HL-60 (cell line): ENCODE data around the gene KNSTRN.
A peak's percentile ranks its signal among the peaks of the same experiment; 100 is the strongest.

Experiments used
- CTCF ChIP-seq: IDR thresholded peaks from one replicate; pipeline ENCODE4 v1.5.1; 2011; ENCODE audit warnings: low read length, control low read depth, inconsistent platforms; ENCODE audit not compliant: insufficient read depth
- GABPA ChIP-seq: IDR thresholded peaks from 2 replicates; pipeline ENCODE4 v1.6.1; 2012; ENCODE audit warnings: low read depth
- POLR2AphosphoS5 ChIP-seq: IDR thresholded peaks from 2 replicates; pipeline ENCODE4 v1.6.1; 2012; ENCODE audit warnings: low read depth
- REST ChIP-seq: IDR thresholded peaks from 2 replicates; pipeline ENCODE4 v1.6.1; 2012; ENCODE audit warnings: low read depth; ENCODE audit not compliant: insufficient replicate concordance
- SPI1 ChIP-seq: IDR thresholded peaks from 2 replicates; pipeline ENCODE4 v1.6.1; 2012; ENCODE audit warnings: low read depth, mild to moderate bottlenecking, borderline replicate concordance

GRCh38 chr15:40372981-40373380 lies 9.5 kb upstream of the KNSTRN start:
- TF ChIP-seq CTCF (no peak), POLR2AphosphoS5 (no peak), REST (no peak), GABPA (no peak), SPI1 (peak; percentile 79)
